Esophagus squamous epithelium (tissue), 5 donors: ENCODE measurements around the gene RBBP8NL. TPM values are rescaled to one million over a fixed set of nuclear protein-coding genes. Genes with fewer than 3 reads are reported as not detected.

Experiments
- DNase-seq: peaks from one replicate; lab custom pipeline; 2025; lab: John Stamatoyannopoulos, UW
- H3K27ac ChIP-seq, 4 donors: fragments of 200-600 bp; sonication (generic); one replicate each; pipeline ENCODE4 v1.5.1; 2016 to 2019; ENCODE audit warnings: mild to moderate bottlenecking in 1 of 4
- H3K27me3 ChIP-seq, 4 donors: fragments of 200-600 bp; sonication (generic); 1 replicate in 3 of 4; 2 replicates in 1 of 4; pipeline versions ENCODE4 v1.5.1 to v1.6.0; 2017 to 2021; ENCODE audit warnings: antibody characterized with exemption in 1 of 4
- H3K36me3 ChIP-seq, 3 donors: fragments of 200-600 bp; sonication (generic); one replicate each; pipeline ENCODE4 v1.5.1; 2016 to 2019
- H3K4me1 ChIP-seq, 3 donors: fragments of 200-600 bp; sonication (generic); one replicate each; pipeline ENCODE4 v1.5.1; 2017 to 2019
- H3K4me3 ChIP-seq, 4 donors: fragments of 200-600 bp; sonication (generic); 1 replicate in 3 of 4; 2 replicates in 1 of 4; pipeline ENCODE4 v1.5.1; 2016 to 2019; ENCODE audit warnings: mild to moderate bottlenecking in 2 of 4, moderate library complexity in 1 of 4
- H3K9me3 ChIP-seq, 3 donors: fragments of 200-600 bp; sonication (generic); one replicate each; pipeline ENCODE4 v1.5.1; 2016 to 2019
- POLR2A ChIP-seq, 4 donors: fragments of 450-650 bp; IDR thresholded peaks; one replicate each; pipeline ENCODE4 v1.6.1; 2017; ENCODE audit warnings: antibody characterized with exemption in 4 of 4, mild to moderate bottlenecking in 4 of 4, moderate library complexity in 3 of 4
- WGBS, 2 donors: methylation state at CpG; one replicate each; pipeline ENCODE4 v1.1.5; 2018; 5-methylcytosine and 5-hydroxymethylcytosine counted together
- intact Hi-C: fragments of 100-400 bp; cut with DNase I; formaldehyde crosslinking; loops from one replicate; pipeline ENCODE4 v1.15.0; 2022
- total RNA-seq, 4 donors: library from RNA; depleted of rRNA; stranded (reverse); fragments of >200 nt; gene quantifications; one replicate each; pipeline ENCODE4 v1.1.0, GENCODE V29; 2016
- TF ChIP-seq, protein P1 (sequence below), 6 experiments: fragments of 450-650 bp in 4 of 6; fragments of 200-600 bp in 2 of 6; sonication (generic) in 2 of 6; IDR thresholded peaks; one replicate each; pipeline ENCODE4 v1.5.1; 2016 to 2019; ENCODE audit warnings: antibody characterized with exemption in 6 of 6, mild to moderate bottlenecking in 4 of 6, moderate library complexity in 4 of 6
- donor health status: DM: yes; HTN: yes; CAD: no.

The RBBP8NL gene
- total RNA-seq, 4 donors from 2014 or later = 1.1 to 6.2 (median 4.0) TPM

GRCh38 chr20:62446888-62447869 is 19.8 kb upstream of the RBBP8NL start:
- intact Hi-C loops = no loop called here
- peaks cover 0 to 84% (median 0%) of the 10 kb centered on the region in 4 donors for H3K27me3 ChIP-seq
- DNase-seq = no peak
- H3K36me3 ChIP-seq = no peaks in the 10 kb centered on the region
- 76 to 80% methylated on average over 27 to 29 of the region's 44 CpGs for WGBS, 2 donors
- H3K9me3 ChIP-seq = no peaks in the 10 kb centered on the region
- TF ChIP-seq POLR2A (IDR thresholded peaks at IDR 0.05) = no peak
- TF ChIP-seq, protein P1, sequence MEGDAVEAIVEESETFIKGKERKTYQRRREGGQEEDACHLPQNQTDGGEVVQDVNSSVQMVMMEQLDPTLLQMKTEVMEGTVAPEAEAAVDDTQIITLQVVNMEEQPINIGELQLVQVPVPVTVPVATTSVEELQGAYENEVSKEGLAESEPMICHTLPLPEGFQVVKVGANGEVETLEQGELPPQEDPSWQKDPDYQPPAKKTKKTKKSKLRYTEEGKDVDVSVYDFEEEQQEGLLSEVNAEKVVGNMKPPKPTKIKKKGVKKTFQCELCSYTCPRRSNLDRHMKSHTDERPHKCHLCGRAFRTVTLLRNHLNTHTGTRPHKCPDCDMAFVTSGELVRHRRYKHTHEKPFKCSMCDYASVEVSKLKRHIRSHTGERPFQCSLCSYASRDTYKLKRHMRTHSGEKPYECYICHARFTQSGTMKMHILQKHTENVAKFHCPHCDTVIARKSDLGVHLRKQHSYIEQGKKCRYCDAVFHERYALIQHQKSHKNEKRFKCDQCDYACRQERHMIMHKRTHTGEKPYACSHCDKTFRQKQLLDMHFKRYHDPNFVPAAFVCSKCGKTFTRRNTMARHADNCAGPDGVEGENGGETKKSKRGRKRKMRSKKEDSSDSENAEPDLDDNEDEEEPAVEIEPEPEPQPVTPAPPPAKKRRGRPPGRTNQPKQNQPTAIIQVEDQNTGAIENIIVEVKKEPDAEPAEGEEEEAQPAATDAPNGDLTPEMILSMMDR (IDR thresholded peaks at IDR 0.05) = no peak
- H3K4me3 ChIP-seq = no peak overlapping the region
- no peaks in the 10 kb centered on the region for H3K4me1 ChIP-seq
- no peak overlapping the region for H3K27ac ChIP-seq

DNA sequence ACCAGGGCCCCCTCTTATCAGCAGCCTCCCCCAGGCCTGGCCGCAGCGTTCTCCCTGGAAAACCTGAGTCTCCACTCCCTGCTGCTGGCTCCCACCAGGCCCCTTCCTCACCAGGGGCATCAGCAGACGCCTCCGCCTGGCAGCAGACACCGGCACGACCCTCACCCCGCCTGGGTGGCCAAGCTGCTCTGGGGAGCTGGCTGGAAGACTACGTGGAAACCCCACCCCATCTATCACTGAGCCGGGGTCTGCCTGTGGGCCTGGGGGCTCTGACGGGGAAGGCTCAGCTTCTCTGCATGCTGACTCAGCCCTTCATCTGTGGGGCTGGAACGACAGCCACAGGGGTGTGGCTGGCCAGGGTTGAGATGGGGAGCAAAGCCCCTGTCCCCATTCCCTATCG is 19.1 kb upstream of the RBBP8NL start:
- intact Hi-C loops = no loop called here
- no peak for TF ChIP-seq POLR2A (IDR thresholded peaks at IDR 0.05)
- TF ChIP-seq, protein P1 (IDR thresholded peaks at IDR 0.05) = no peak
- no peaks in the 10 kb centered on the region for H3K4me1 ChIP-seq
- no peaks in the 10 kb centered on the region for H3K9me3 ChIP-seq
- H3K27me3 ChIP-seq = peaks cover 0 to 87% (median 0%) of the 10 kb centered on the region in 4 donors
- no peaks in the 10 kb centered on the region for H3K36me3 ChIP-seq
- 17 to 22% methylated on average over 1 to 5 of the region's 12 CpGs for WGBS, 2 donors
- no peak overlapping the region for H3K27ac ChIP-seq
- no peak for DNase-seq
- H3K4me3 ChIP-seq = no peak overlapping the region

DNA sequence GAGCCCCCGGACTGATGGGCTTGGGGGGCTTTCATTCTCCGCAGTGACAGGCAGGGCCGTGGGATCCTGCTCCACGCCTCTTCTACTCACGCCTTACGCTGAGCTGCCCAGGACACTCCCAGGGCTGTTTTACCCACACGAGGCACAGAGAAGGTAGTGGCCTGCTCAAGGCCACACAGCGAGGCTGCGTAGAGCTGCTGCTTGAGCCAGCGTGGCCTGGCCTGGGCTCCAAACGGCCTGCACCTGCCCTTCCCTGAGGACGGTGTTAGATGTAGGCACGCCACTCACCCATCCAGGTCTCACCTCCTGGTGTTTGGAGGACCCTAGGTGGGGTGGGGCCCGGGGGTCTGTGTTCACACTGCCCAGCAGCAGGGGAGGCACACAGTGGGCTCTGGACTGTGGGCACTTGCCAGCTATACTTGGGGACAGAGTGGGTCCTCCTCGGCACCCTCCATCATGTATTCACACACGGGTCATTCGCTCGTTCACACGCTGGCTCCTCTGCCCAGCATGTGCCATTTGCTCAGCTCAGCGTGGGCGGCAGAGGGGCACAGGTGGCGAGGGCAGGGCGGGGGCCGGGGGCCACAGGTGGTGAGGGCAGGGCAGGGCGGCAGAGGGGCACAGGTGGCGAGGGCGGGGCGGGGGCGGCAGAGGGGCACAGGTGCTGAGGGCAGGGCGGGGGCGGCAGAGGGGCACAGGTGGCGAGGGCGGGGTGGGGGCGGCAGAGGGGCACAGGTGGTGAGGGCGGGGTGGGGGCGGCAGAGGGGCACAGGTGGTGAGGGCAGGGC is 18.4 kb upstream of the RBBP8NL start:
- intact Hi-C loops = no loop called here
- no peak overlapping the region for H3K27ac ChIP-seq
- no peak for DNase-seq
- WGBS, 2 donors = 60 to 66% methylated on average over 1 to 5 of the region's 36 CpGs
- H3K9me3 ChIP-seq = no peaks in the 10 kb centered on the region
- no peaks in the 10 kb centered on the region for H3K36me3 ChIP-seq
- no peak for TF ChIP-seq POLR2A (IDR thresholded peaks at IDR 0.05)
- TF ChIP-seq, protein P1 (IDR thresholded peaks at IDR 0.05) = no peak
- H3K4me1 ChIP-seq = no peaks in the 10 kb centered on the region
- H3K4me3 ChIP-seq = no peak overlapping the region
- peaks cover 0 to 87% (median 0%) of the 10 kb centered on the region in 4 donors for H3K27me3 ChIP-seq

DNA sequence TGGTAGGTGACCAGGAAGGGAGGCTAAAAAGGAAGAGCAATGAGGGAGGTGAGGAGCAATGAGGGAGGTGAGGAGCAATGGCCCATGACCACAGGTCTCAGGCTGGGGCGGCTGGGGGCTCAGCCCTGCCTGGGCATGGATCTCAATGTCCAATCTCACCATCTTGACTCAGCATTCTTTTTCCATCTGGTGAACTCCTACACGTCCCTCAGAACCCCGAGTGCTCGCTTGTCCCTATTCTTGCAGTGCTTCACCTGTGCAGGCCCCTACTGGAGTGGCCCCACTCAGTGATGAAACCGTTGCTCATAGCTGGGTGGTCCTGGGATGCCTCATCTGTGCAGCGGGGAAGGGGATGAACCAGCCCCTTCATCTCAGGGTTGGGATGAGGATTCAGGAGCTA is 16.9 kb upstream of the RBBP8NL start:
- TF ChIP-seq, protein P1 (IDR thresholded peaks at IDR 0.05) = no peak
- TF ChIP-seq POLR2A (IDR thresholded peaks at IDR 0.05) = no peak
- intact Hi-C loops = no loop called here
- WGBS, 2 donors = 84 to 87% methylated on average over 4 to 5 of the region's 6 CpGs

More for the DNA sequence above, 16.9 kb upstream of the RBBP8NL start:
- Histone ChIP-seq H3K27me3 (peaks cover 0 to 87% (median 0%) of the 10 kb centered on the region in 4 donors), H3K36me3 (no peaks in the 10 kb centered on the region), H3K4me1 (no peaks in the 10 kb centered on the region), H3K27ac (no peak overlapping the region), H3K4me3 (no peak overlapping the region), H3K9me3 (no peaks in the 10 kb centered on the region)
- no peak for DNase-seq
